ENCODE measurements around the gene CCDC122. TPM values are rescaled to one million over a fixed set of nuclear protein-coding genes. Genes with fewer than 3 reads are reported as not detected.

CCDC122 gene
- total RNA-seq, 3 donors from 2014 or later (not counting 1 experiment from before 2014, with no cell fraction given) = 1.2 to 2.1 (median 1.6) TPM

GRCh38 chr13:43865892-43866291 lies 13.6 kb downstream of the CCDC122 start:
- H3K27me3 Mint-ChIP-seq (ENCODE audit: low read depth in 2 of 2) = no peaks in the 10 kb centered on the region
- H3K4me3 Mint-ChIP-seq = no peak overlapping the region
- Histone ChIP-seq H3K36me3 (ENCODE audit: control insufficient read depth, insufficient read depth, low read length) (no peaks in the 10 kb centered on the region), H3K27ac (ENCODE audit: low read length) (no peak overlapping the region), H3K9me3 (ENCODE audit: control insufficient read depth, insufficient read depth, low read length) (no peaks in the 10 kb centered on the region), H3K27me3 (ENCODE audit: control insufficient read depth, insufficient read depth, low read length) (no peaks in the 10 kb centered on the region), H3K4me1 (ENCODE audit: control insufficient read depth, insufficient read depth, low read length) (no peaks in the 10 kb centered on the region), H3K4me3 (ENCODE audit: low read length) (no peak overlapping the region)
- no peak overlapping the region for H3K27ac Mint-ChIP-seq
- ATAC-seq (no peak), DNase-seq (no peak)
- TF ChIP-seq, protein P1, sequence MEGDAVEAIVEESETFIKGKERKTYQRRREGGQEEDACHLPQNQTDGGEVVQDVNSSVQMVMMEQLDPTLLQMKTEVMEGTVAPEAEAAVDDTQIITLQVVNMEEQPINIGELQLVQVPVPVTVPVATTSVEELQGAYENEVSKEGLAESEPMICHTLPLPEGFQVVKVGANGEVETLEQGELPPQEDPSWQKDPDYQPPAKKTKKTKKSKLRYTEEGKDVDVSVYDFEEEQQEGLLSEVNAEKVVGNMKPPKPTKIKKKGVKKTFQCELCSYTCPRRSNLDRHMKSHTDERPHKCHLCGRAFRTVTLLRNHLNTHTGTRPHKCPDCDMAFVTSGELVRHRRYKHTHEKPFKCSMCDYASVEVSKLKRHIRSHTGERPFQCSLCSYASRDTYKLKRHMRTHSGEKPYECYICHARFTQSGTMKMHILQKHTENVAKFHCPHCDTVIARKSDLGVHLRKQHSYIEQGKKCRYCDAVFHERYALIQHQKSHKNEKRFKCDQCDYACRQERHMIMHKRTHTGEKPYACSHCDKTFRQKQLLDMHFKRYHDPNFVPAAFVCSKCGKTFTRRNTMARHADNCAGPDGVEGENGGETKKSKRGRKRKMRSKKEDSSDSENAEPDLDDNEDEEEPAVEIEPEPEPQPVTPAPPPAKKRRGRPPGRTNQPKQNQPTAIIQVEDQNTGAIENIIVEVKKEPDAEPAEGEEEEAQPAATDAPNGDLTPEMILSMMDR (IDR thresholded peaks at IDR 0.05) = no peak
- no peaks in the 10 kb centered on the region for H3K4me1 Mint-ChIP-seq
- intact Hi-C loops (cut with micrococcal nuclease) = no loop called here
- no peaks in the 10 kb centered on the region for H3K9me3 Mint-ChIP-seq
- 100% methylated on average over 4 of the region's 4 CpGs for WGBS (ENCODE audit: insufficient coverage)
- no peaks in the 10 kb centered on the region for H3K36me3 Mint-ChIP-seq

GRCh38 chr13:43864921-43865320 lies 14.6 kb downstream of the CCDC122 start:
- TF ChIP-seq, protein P1 (IDR thresholded peaks at IDR 0.05) = no peak
- DNase-seq = no peak
- 100% methylated on average over 1 of the region's 4 CpGs for WGBS (ENCODE audit: insufficient coverage)
- peaks cover 0 to 2% of the 10 kb centered on the region in 2 donors for H3K27me3 Mint-ChIP-seq (ENCODE audit: low read depth in 2 of 2)
- no peak overlapping the region for H3K27ac Mint-ChIP-seq
- Histone ChIP-seq H3K27me3 (ENCODE audit: control insufficient read depth, insufficient read depth, low read length) (no peaks in the 10 kb centered on the region), H3K4me3 (ENCODE audit: low read length) (no peak overlapping the region), H3K9me3 (ENCODE audit: control insufficient read depth, insufficient read depth, low read length) (no peaks in the 10 kb centered on the region), H3K36me3 (ENCODE audit: control insufficient read depth, insufficient read depth, low read length) (no peaks in the 10 kb centered on the region), H3K4me1 (ENCODE audit: control insufficient read depth, insufficient read depth, low read length) (no peaks in the 10 kb centered on the region), H3K27ac (ENCODE audit: low read length) (no peak overlapping the region)
- H3K36me3 Mint-ChIP-seq = no peaks in the 10 kb centered on the region
- H3K4me1 Mint-ChIP-seq = no peaks in the 10 kb centered on the region
- no peak for ATAC-seq
- H3K9me3 Mint-ChIP-seq = no peaks in the 10 kb centered on the region
- no peak overlapping the region for H3K4me3 Mint-ChIP-seq
- intact Hi-C loops (cut with micrococcal nuclease) = no loop called here

DNA sequence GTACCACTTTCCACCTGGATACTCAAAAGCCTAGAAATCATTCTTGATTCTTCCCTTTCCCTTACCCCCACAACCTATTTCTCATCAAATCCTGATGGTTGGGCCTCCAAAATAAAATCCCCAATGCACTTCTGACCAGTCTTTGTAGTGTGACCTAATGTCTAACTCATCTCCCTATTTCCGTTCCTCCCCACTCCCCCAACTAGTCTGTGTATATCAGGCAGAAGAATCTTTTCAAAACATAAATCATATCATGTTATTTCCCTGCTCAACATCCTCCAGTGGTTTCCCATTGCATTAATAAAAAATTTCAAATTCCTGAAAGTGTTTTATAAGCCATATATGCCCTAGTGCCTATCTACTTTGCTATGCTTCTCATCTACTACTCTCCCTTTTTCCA lies 17.7 kb downstream of the CCDC122 start:
- H3K36me3 Mint-ChIP-seq = no peaks in the 10 kb centered on the region
- Histone ChIP-seq H3K36me3 (ENCODE audit: control insufficient read depth, insufficient read depth, low read length) (no peaks in the 10 kb centered on the region), H3K27me3 (ENCODE audit: control insufficient read depth, insufficient read depth, low read length) (no peaks in the 10 kb centered on the region), H3K9me3 (ENCODE audit: control insufficient read depth, insufficient read depth, low read length) (no peaks in the 10 kb centered on the region), H3K4me3 (ENCODE audit: low read length) (no peak overlapping the region), H3K4me1 (ENCODE audit: control insufficient read depth, insufficient read depth, low read length) (no peaks in the 10 kb centered on the region), H3K27ac (ENCODE audit: low read length) (no peak overlapping the region)
- ATAC-seq (no peak), DNase-seq (no peak)
- WGBS (ENCODE audit: insufficient coverage) = 95% methylated on average over 1 of the region's 1 CpG
- H3K9me3 Mint-ChIP-seq = no peaks in the 10 kb centered on the region
- H3K27ac Mint-ChIP-seq = no peak overlapping the region
- TF ChIP-seq, protein P1 (IDR thresholded peaks at IDR 0.05) = no peak
- no peak overlapping the region for H3K4me3 Mint-ChIP-seq
- intact Hi-C loops (cut with micrococcal nuclease) = no loop called here
- H3K4me1 Mint-ChIP-seq = no peaks in the 10 kb centered on the region
- peaks cover 0 to 2% of the 10 kb centered on the region in 2 donors for H3K27me3 Mint-ChIP-seq (ENCODE audit: low read depth in 2 of 2)

DNA sequence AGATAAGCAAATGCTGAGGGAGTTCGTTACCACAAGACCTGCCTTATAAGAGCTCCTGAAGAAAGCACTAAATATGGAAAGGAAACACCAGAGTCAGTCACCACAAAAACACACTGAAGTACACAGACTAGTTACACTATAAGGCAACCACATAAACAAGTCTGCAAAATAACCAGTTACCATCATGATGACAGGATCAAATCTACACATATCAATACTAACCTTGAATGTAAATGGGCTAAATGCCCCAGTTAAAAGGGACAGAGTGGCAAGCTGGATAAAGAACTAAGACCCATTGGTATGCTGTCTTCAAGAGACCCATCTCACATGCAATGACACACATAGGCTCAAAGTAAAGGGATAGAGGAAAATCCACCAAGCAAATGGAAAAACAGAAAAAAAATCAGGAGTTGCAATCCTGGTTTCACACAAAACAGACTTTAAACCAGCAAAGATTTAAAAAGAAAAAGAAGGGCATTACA lies 26.6 kb downstream of the CCDC122 start:
- no peak for ATAC-seq
- no peaks in the 10 kb centered on the region for H3K4me1 Mint-ChIP-seq
- no peak overlapping the region for H3K4me3 ChIP-seq (ENCODE audit: low read length)
- intact Hi-C loops (cut with micrococcal nuclease) = no loop called here
- H3K9me3 Mint-ChIP-seq = peaks cover 12 to 24% of the 10 kb centered on the region in 2 donors
- H3K4me3 Mint-ChIP-seq = no peak overlapping the region
- H3K27ac ChIP-seq (ENCODE audit: low read length) = no peak overlapping the region
- peaks cover 8% of the 10 kb centered on the region for H3K9me3 ChIP-seq (ENCODE audit: control insufficient read depth, insufficient read depth, low read length)
- no peak overlapping the region for H3K27ac Mint-ChIP-seq
- no peaks in the 10 kb centered on the region for H3K27me3 ChIP-seq (ENCODE audit: control insufficient read depth, insufficient read depth, low read length)
- peaks cover 58% of the 10 kb centered on the region for H3K36me3 Mint-ChIP-seq
- TF ChIP-seq, protein P1 (IDR thresholded peaks at IDR 0.05) = no peak
- no peaks in the 10 kb centered on the region for H3K4me1 ChIP-seq (ENCODE audit: control insufficient read depth, insufficient read depth, low read length)
- H3K36me3 ChIP-seq (ENCODE audit: control insufficient read depth, insufficient read depth, low read length) = no peaks in the 10 kb centered on the region
- peaks cover 0 to 3% of the 10 kb centered on the region in 2 donors for H3K27me3 Mint-ChIP-seq (ENCODE audit: low read depth in 2 of 2)
- 100% methylated on average over 1 of the region's 1 CpG for WGBS (ENCODE audit: insufficient coverage)
- DNase-seq = no peak

All from natural killer cell (primary cell).